PFSK-1 (cell line): ENCODE results near the gene VEPH1.

Experiments used
- FOXP2 ChIP-seq: optimal IDR thresholded peaks from 2 replicates; pipeline ENCODE3; 2011; ENCODE audit warnings: borderline replicate concordance, control low read depth, inconsistent platforms; ENCODE audit not compliant: insufficient read depth; ENCODE audit errors: extremely low read length, extremely low read depth
- POLR2AphosphoS5 ChIP-seq: IDR thresholded peaks from 2 replicates; pipeline ENCODE4 v1.6.1; 2012; ENCODE audit warnings: low read depth, mild to moderate bottlenecking, control low read depth, low read length, moderate library complexity
- SIN3A ChIP-seq: IDR thresholded peaks from 2 replicates; pipeline ENCODE4 v1.6.1; 2012; ENCODE audit warnings: mild to moderate bottlenecking, low read length, moderate library complexity, borderline replicate concordance; ENCODE audit not compliant: insufficient read depth
- TAF1 ChIP-seq: IDR thresholded peaks from 2 replicates; pipeline ENCODE4 v1.6.1; 2012; ENCODE audit warnings: low read length, control low read depth, borderline replicate concordance; ENCODE audit not compliant: insufficient read depth
- TF ChIP-seq, protein P1 (sequence below), 2 experiments: IDR thresholded peaks; 2 replicates each; pipeline versions ENCODE4 v1.6.1 to v1.8.0; 2011 to 2012; ENCODE audit warnings: low read depth in 2 of 2, low read length in 2 of 2, control low read depth in 1 of 2, inconsistent platforms in 1 of 2, mild to moderate bottlenecking in 1 of 2, moderate library complexity in 1 of 2; ENCODE audit not compliant: insufficient read depth in 1 of 2

The VEPH1 gene

GRCh38 chr3:157317895-157318294, 185.3 kb downstream of the VEPH1 start:
- TF ChIP-seq POLR2AphosphoS5 = no peak
- no peak for TF ChIP-seq SIN3A
- no peak for TF ChIP-seq FOXP2
- TF ChIP-seq, protein P1, sequence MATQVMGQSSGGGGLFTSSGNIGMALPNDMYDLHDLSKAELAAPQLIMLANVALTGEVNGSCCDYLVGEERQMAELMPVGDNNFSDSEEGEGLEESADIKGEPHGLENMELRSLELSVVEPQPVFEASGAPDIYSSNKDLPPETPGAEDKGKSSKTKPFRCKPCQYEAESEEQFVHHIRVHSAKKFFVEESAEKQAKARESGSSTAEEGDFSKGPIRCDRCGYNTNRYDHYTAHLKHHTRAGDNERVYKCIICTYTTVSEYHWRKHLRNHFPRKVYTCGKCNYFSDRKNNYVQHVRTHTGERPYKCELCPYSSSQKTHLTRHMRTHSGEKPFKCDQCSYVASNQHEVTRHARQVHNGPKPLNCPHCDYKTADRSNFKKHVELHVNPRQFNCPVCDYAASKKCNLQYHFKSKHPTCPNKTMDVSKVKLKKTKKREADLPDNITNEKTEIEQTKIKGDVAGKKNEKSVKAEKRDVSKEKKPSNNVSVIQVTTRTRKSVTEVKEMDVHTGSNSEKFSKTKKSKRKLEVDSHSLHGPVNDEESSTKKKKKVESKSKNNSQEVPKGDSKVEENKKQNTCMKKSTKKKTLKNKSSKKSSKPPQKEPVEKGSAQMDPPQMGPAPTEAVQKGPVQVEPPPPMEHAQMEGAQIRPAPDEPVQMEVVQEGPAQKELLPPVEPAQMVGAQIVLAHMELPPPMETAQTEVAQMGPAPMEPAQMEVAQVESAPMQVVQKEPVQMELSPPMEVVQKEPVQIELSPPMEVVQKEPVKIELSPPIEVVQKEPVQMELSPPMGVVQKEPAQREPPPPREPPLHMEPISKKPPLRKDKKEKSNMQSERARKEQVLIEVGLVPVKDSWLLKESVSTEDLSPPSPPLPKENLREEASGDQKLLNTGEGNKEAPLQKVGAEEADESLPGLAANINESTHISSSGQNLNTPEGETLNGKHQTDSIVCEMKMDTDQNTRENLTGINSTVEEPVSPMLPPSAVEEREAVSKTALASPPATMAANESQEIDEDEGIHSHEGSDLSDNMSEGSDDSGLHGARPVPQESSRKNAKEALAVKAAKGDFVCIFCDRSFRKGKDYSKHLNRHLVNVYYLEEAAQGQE (IDR thresholded peaks at IDR 0.05; ENCODE audit: insufficient read depth in 1 of 2, low read depth in 2 of 2, low read length in 2 of 2) = no peak
- no peak for TF ChIP-seq TAF1

DNA sequence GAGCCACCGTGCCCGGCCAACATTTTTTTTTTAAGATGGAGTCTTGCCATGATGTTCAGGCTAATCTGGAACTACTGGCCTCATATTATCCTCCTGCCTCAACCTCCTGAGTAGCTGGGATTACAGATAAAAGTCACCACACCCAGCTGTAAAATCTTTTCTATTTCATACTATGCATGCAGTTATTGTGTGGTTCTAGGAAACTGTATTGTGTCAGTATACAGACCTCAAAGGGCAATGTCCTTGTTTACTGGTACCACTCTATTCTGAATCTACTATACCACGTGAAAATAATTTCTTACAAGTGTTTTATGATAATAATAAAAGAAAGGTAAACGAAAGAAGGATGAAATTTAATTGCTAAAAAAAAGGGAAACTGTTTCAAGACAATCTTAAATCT, 190.0 kb downstream of the VEPH1 start:
- TF ChIP-seq TAF1 (no peak), FOXP2 (no peak), SIN3A (no peak), POLR2AphosphoS5 (no peak)
- TF ChIP-seq, protein P1 (IDR thresholded peaks at IDR 0.05; ENCODE audit: insufficient read depth in 1 of 2, low read depth in 2 of 2, low read length in 2 of 2) = no peak

DNA sequence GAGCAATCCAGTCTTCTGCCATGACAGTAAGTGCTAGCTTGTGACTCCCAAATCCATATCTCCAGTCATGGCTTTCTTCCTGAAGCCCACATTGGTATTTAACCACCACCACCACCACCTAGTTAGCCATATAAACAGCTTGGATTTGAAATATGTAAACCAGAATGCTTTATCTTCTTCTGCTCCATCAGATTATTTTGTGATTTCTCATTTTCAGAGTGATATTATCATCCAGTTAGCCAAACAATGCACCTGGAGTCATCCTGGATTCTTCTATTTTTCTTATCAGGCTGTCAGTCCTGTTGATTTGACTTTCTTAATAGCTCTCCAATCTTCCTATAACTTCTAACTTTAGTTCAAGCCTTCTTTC, 190.9 kb downstream of the VEPH1 start:
- TF ChIP-seq, protein P1 (IDR thresholded peaks at IDR 0.05; ENCODE audit: insufficient read depth in 1 of 2, low read depth in 2 of 2, low read length in 2 of 2) = no peak

DNA sequence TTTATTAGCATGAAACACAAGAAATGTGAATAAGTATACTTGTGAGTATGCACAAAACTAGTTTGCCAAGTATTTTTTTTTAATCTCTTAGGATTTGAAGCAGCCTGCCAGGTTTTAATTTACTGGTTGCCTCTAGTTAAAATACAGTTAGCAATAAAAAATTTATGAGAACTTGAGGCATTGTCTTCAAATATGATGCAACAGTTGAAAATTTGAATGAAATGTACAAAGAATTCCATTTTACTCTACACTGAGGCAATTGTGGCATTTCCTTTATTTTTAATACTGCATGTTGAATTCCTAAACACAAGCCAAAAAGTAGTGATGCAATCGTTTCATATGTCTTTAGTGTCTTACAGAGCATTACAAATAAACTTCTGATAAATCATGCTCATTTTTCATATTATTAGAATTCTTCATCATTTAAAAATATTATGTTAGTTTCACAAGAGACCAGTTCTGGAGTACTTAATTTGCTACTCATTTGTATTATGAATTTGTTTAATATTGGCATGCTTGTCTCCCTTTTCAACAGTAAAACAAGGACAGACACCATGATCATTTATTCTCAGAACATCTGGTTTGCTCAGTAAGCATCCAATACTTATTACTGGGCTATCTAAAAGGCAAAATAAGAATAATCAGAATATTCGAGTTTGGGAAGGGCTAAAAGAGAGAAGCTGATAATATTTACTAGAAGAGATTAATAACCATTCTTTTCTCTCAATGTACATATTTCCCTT, 191.4 kb downstream of the VEPH1 start:
- no peak for TF ChIP-seq POLR2AphosphoS5
- no peak for TF ChIP-seq TAF1
- TF ChIP-seq SIN3A = no peak
- TF ChIP-seq FOXP2 = no peak
- TF ChIP-seq, protein P1 (IDR thresholded peaks at IDR 0.05; ENCODE audit: insufficient read depth in 1 of 2, low read depth in 2 of 2, low read length in 2 of 2) = no peak

DNA sequence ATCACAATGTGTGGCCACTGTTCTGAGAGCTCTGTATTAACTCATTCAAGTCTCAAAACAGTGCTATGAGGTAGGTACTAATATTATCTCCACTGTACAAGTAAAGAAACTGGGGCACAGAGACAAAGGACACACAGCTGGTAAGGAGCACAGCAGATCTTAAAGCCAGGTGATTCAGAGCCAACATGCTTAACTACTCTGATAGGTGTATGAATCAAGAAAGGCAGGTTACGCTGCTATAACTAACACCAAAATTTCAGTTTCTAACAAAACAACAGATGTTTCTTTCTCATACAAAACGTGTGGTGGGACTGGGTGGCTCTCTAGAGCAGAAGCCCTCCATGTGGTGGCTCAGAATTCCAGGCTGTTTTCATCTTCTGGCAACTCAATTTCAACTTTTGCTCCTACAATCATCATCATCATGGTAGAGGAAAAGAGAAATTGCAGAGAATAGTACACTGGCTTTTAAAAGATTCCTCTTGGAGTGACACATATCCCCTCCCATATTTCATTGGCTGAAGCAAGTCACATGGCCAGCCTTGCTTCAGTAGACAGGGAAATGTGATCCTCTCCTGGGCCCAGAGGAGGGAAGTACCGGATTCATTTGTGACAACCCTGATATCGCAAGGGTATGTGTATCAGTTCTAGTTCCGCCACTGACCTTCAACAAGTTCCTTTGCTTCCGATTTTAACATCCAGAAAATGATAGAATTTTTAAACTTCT, 192.7 kb downstream of the VEPH1 start:
- TF ChIP-seq POLR2AphosphoS5 = no peak
- TF ChIP-seq SIN3A = no peak
- no peak for TF ChIP-seq FOXP2
- TF ChIP-seq TAF1 = no peak
- TF ChIP-seq, protein P1 (IDR thresholded peaks at IDR 0.05; ENCODE audit: insufficient read depth in 1 of 2, low read depth in 2 of 2, low read length in 2 of 2) = no peak
